GM23338 (cell line): ENCODE measurements around the gene S100A1.

Experiments
- EZH2 ChIP-seq: fragments of 200-600 bp; sonication (generic); IDR thresholded peaks from one replicate; pipeline ENCODE4 v1.8.0; 2017; ENCODE audit warnings: antibody characterized with exemption, mild to moderate bottlenecking, low read depth; ENCODE audit not compliant: unreplicated experiment
- POLR2AphosphoS5 ChIP-seq: IDR thresholded peaks from 2 replicates; pipeline ENCODE4 v1.6.1; 2016; ENCODE audit warnings: antibody characterized with exemption, low read depth
- REST ChIP-seq: IDR thresholded peaks from one replicate; pipeline ENCODE4 v1.6.1; 2018; ENCODE audit warnings: antibody characterized with exemption; ENCODE audit not compliant: unreplicated experiment
- STAT1 ChIP-seq: IDR thresholded peaks from one replicate; pipeline ENCODE4 v1.6.1; 2016; ENCODE audit warnings: antibody characterized with exemption; ENCODE audit not compliant: unreplicated experiment
- TF ChIP-seq, protein P1 (sequence below), 2 experiments: fragments of 200-600 bp in 1 of 2; sonication (generic) in 1 of 2; conservative IDR thresholded peaks; 2 replicates each; pipeline versions ENCODE4 v1.5.1 to v1.6.1; 2016 to 2017; ENCODE audit warnings: antibody characterized with exemption in 2 of 2, low read depth in 2 of 2, mild to moderate bottlenecking in 2 of 2, moderate library complexity in 1 of 2

- TF ChIP-seq EZH2 = no peak
- TF ChIP-seq REST = no peak
- TF ChIP-seq, protein P1, sequence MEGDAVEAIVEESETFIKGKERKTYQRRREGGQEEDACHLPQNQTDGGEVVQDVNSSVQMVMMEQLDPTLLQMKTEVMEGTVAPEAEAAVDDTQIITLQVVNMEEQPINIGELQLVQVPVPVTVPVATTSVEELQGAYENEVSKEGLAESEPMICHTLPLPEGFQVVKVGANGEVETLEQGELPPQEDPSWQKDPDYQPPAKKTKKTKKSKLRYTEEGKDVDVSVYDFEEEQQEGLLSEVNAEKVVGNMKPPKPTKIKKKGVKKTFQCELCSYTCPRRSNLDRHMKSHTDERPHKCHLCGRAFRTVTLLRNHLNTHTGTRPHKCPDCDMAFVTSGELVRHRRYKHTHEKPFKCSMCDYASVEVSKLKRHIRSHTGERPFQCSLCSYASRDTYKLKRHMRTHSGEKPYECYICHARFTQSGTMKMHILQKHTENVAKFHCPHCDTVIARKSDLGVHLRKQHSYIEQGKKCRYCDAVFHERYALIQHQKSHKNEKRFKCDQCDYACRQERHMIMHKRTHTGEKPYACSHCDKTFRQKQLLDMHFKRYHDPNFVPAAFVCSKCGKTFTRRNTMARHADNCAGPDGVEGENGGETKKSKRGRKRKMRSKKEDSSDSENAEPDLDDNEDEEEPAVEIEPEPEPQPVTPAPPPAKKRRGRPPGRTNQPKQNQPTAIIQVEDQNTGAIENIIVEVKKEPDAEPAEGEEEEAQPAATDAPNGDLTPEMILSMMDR (conservative IDR thresholded peaks at IDR 0.05; ENCODE audit: low read depth in 2 of 2) = no peak
- no peak for TF ChIP-seq POLR2AphosphoS5
- no peak for TF ChIP-seq STAT1
Observed at GRCh38 chr1:153640861-153641260, 12.6 kb downstream of the S100A1 start.
